GM18502 (cell line): ENCODE measurements around the gene ZC3H12C.
"Not testable (repeated sequence)": the region's sequence is repeated elsewhere in the genome, so short reads cannot be mapped to it uniquely, and the experiment has no call there.

Experiments used
- ATAC-seq: cut with Tn5 transposase; IDR thresholded peaks from one replicate; pipeline ENCODE4 v1.9.1; 2021; ENCODE audit warnings: mild to moderate bottlenecking; ENCODE audit not compliant: unreplicated experiment, poor library complexity

The ZC3H12C gene

GRCh38 chr11:110200836-110201235, 107.6 kb downstream of the ZC3H12C start:
- ATAC-seq = no peak

GRCh38 chr11:110207123-110207522, 113.9 kb downstream of the ZC3H12C start:
- ATAC-seq = no peak

- ATAC-seq = not testable (repeated sequence)
Observed at GRCh38 chr11:110208678-110209312, 115.6 kb downstream of the ZC3H12C start.

- not testable (repeated sequence) for ATAC-seq
Observed at GRCh38 chr11:110209313-110209694, 116.1 kb downstream of the ZC3H12C start.

GRCh38 chr11:110217223-110217877, 124.2 kb downstream of the ZC3H12C start:
- ATAC-seq = no peak

GRCh38 chr11:110217936-110218335, 124.7 kb downstream of the ZC3H12C start:
- no peak for ATAC-seq

- ATAC-seq = no peak
Observed at GRCh38 chr11:110219006-110219785, 126.0 kb downstream of the ZC3H12C start.
